Fibroblast of the conjunctiva (primary cell): ENCODE data around the gene JAK1.
"Not testable (repeated sequence)": the region's sequence is repeated elsewhere in the genome, so short reads cannot be mapped to it uniquely, and the experiment has no call there.

Experiments
- DNase-seq: peaks from one replicate; pipeline ENCODE4 v3.0.0-alpha.2; 2010; ENCODE audit warnings: low read depth

The JAK1 gene

DNA sequence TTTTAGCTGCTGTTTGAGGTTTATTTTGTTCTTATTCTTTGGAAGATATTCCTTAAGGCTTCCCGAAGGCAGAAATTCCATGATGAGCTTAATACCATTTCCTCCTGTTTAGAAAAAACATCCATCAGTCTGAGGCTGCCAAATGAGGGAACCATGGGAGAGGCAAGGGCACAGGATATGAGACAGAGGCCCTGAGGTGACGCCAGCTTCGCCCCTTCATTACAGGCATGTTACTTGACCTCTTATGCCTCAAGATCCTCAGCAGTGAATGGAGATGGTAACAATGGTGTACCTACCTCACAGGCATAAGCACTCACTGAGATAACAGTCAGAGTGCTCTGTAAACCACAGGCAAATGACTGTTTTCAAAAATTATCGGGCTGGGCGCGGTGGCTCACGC, 127.9 kb downstream of the JAK1 start:
- no peak for DNase-seq

DNA sequence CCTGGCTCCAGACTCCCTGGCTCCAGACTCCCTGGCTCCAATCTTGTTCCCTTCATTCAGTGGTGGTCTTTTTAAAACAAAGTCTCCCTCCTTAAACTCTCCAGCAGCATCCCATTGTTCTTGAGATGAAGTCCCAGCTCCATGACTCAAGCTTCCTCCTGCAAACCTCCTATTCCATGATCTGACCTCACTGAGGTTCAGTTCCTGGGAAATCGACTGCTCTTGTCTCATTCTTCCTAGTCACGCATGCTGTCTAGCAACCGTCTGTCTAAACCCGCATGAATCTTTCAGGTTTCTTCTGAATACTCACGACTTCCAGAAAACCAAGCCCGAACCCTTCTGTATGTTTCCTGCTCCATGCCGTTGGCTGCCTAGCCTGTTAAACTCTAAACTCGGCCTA, 129.5 kb downstream of the JAK1 start:
- no peak for DNase-seq

DNA sequence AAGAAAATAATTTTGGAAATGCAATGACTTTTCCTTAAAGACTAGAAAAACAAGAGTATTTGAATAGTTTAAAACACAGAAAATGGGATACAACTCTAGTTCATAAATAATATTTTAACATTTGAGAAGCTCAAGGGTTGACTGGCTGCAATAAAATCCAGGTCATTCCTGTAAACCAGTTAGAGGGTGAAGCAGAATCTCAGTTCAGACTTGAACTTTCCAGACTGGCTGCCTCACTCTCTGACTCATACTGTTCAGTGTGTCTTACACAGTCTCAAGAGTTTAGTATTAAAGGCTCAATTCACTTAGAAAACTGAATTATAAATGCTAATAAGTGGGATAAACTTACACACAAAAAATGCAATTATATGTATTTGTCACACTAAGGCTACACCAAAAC, 131.6 kb downstream of the JAK1 start:
- no peak for DNase-seq

DNA sequence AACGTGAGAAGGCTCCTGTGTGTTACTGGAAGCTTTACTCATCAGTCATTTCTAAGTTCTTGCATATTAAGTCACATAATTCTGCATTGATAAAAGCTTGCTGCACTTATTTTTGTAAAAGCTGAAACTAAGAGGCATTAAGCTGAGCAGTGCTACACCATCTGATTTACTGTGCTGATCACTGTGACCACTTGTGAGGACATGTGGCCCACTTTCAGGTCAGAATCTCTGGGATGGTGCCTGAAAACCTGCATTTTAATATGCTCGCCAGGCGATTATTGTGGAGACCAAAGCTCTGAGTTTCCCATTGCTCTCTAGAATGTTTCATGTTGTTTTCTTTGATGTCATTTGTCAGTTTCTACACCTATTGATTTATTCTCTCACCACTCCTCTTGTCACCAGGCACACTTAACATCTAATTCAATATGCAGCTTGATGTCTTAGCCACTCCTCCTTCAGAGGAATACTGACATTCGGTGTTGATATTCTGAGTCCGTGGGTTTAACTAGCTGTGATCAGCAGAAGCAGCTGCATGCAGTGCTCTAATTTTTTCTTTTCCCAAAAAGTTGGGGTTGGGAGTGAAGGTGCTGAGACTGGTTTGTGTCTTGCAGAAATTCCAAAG, 136.2 kb downstream of the JAK1 start:
- DNase-seq: no peak

DNA sequence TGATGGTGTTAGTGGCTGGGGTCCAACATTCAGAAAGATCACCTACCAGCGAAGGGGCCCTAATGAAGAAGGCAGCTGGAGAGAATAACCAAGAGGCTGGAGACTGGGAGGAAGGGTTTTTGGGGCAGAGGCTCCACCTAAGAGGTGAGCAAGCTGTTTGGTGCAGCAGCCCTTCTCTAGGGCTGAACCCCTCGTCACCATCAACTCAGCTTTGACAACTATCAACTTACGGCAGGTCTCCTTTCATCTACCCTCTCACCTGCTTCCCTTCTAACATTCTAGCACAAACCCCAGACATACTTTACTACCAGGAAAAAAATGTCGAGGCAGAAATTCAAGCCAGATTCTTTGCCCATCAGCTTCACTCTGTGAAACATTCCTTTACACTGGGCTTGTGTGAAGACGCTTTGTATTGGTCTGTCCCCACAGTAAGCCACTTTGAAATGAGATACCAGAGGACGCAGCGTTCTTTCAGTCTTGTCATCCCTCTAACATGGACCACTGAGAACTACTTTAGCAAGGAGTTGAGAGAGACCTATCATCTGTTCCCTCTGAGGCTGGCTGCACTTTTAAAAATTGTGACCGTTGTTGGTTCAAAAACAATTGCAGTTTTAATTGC, 136.8 kb downstream of the JAK1 start:
- no peak for DNase-seq

DNA sequence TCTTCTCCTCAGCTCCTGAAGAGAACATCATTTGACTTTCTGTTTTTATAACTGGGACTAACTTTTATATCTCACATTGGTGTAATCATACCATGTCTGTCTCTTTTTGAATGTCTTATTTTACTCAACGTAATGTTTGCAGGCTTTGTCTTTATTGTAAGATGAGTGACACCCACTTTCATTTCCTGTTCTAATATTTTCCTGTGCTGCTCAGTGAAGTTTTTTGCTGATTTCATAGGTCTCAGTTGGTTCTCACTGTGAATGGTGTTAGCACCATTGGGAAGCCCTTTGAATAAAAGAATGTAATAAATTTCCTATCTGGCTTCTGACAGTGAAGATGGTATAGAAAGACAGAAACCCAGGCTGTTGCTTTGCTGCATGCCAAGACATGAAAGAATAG, 137.5 kb downstream of the JAK1 start:
- DNase-seq: no peak

DNA sequence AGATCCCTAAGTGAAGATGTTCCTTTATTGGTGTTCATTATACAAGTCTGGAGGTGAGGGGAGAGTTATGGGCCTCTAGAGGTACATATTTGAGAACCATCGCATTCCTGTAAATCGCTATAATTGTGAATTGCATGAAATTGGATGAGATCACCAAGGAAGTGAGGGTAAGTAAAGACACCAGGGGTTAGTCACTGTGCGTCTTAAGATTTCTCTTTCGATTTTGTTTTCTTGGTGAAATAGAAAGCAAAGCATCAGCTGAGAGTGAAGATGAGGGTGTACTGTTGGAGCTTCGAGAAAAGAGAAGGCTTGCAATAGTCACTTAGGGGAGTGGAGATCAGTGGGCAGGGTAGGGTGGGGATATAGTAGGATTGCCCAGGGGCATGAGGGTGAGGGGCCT, 139.4 kb downstream of the JAK1 start:
- no peak for DNase-seq

DNA sequence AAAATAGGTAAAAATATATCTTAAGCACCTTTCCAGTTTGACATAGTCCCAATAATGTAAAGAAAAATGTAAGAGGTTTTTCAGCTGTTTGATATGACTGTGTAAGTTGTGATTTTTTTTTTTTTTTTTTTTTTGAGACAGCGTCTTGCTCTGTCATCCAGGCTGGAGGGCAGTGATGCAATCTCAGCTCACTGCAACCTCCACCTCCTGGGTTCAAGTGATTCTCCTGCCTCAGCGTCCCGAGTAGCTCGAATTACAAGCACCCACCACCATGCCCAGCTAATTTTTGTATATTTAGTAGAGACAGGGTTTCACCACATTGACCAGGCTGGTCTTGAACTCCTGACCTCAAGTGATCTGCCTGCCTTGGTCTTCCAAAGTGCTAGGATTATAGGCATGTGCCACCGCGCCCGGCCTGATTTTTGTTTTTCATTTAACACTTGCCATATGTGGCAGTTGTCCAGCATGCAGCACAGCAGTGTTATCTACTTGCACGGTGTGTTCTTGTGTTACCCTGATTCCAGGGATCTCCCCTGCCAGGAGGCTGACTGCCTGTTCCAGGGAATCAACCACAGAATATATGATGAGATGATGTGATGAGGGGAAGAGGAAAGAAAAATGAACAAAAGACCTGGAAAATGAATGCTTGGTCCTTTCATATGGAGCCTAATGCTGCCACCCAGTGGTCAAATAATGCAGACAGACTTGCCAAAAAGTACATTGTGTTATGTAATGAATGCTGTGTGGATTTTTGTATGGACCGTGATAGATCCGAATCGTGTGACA, 142.5 kb downstream of the JAK1 start:
- DNase-seq: peak; percentile 76

DNA sequence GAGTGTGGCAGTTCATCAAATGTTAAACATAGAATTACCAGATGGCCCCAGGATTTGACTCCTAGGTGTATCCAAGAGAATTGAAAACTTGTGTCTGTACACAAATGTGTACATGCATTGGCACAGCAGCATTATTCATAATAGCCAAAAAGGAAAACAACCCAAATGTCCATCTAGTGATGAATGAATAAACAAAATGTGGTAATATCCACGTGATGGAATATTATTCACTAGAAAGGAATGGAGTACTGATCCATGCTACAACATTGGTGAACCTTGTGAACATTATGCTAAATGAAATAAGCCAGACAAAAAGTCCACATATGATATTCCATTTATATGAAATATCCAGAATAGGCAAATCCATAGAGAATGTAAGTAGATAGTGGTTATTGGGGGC, 143.7 kb downstream of the JAK1 start:
- no peak for DNase-seq

DNA sequence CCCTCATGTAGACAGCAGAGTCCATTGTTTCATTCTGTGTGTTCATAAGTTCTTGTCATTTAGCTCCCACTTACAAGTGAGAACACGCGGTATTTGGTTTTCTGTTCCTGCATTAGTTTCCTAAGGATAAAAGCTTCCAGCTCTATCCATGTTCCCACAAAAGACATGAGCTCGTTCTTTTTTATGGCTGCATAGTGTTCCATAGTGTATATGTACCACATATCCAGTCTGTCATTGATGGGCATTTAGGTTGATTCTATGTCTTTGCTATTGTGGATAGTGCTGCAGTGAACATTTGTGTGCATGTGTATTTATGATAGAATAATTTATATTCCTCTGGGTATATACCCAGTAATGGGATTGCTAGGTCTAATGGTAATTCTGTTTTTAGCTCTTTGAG, 145.8 kb downstream of the JAK1 start:
- DNase-seq: not testable (repeated sequence)

DNA sequence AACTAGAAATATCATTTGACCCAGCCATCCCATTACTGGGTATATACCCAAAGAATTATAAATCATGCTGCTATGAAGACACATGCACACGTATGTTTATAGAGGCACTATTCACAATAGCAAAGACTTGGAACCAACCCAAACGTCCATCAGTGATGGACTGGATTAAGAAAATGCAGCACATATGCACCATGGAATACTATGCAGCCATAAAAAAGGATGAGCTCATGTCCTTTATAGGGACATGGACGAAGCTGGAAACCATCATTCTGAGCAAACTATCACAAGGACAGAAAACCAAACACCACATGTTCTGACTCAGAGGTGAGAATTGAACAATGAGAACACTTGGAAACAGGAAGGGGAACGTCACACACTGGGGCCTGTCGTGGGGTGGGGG, 149.0 kb downstream of the JAK1 start:
- not testable (repeated sequence) for DNase-seq

DNA sequence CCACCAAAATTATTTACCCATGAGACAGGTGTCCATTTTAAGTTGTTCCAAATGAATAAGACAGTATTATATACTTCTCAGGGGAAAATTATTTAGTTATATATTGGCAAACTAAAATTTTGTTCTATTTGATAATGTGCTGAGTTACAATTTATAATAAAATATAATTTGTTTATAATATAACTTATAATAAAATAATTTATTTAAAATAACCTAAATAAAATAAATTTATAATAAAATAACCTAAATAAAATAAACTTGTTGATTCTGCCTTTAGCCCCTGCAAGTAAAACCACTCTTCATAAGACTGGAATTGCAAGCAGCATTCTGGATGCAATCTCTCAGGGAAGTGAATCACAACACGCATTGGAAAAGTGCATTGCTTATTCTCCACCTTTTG, 151.9 kb downstream of the JAK1 start:
- DNase-seq: no peak

DNA sequence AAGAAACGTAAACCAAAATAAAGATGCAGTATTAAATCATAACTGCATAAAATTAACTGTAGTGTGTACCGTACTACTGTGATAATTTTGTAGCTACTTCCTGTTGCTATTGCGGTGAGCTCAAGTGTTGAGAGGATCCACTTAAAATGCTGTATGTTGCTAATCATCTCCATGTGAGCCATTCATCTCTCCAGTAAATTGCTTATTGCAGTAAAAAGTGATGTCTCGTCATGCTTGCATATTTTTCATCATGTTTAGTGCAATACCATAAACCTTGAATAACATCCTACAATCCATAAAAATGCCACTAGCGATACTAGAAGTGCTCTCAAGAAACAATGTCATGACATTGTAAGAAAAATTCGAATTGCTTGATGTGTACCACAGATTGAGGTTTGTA, 155.2 kb downstream of the JAK1 start:
- DNase-seq: no peak

DNA sequence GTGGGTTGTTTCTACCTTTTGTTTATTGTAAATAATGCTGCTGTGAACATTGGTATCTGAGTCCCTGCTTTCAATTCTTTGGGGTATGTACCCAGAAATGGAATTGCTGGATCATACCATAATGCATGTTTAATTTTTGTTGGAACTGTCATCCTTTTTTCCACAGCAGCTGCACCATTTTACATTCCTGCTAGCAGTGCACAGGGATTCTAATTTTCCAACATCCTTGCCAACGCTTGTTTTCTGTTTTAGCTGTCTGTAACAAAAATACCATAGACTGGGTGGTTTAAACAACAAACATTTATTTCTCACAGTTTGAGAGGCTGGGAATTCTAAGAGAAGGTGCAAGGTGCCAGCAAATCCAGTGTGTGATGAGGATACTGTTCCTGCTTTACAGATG, 156.3 kb downstream of the JAK1 start:
- DNase-seq: no peak

DNA sequence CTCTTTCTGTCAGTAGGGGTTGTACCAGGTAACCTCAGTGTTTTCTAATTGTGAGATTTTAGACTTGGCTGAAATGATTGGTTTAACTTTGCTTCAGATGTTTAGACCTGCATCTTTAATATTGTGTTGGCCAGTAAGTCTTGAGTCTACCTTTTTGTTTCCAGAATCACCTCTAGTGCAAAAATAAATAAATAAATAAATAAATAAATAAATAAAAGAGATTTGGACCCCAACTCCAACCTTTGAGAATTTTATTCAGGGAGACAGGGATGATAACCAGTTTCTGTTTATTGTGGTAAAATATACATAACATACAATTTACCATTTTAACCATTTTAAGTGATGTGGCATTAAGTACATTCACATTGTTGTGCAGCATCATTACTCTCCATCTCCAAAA, 157.0 kb downstream of the JAK1 start:
- no peak for DNase-seq

DNA sequence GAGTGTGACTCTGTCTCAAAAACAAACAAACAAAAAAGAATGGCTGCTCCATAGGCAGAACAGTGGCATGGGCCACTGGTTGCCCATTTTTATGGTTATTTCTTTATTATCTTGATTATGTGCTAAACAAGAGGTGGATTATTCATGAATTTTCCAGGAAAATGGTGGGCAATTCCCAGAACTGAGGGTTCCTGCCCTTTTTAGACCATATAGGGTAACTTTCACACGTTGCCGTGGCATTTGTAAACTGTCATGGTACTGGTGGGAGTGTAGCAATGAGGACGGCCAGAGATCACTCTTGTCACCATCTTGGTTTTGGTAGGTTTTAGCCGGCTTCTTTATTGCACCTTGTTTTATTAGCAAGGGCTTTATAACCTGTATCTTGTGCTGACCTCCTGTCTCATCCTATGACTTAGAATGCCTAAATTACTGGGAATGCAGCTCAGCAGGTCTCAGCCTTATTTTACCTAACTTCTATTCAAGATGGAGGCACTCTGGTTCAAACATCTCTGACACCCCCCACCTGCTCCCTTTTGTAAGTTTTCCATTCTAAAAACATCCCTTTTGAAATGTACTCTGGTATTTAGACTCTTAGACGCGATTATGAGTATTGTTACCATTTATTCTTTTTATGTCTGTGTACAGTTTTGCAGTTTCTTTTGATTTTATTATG, 164.4 kb downstream of the JAK1 start:
- DNase-seq: no peak

DNA sequence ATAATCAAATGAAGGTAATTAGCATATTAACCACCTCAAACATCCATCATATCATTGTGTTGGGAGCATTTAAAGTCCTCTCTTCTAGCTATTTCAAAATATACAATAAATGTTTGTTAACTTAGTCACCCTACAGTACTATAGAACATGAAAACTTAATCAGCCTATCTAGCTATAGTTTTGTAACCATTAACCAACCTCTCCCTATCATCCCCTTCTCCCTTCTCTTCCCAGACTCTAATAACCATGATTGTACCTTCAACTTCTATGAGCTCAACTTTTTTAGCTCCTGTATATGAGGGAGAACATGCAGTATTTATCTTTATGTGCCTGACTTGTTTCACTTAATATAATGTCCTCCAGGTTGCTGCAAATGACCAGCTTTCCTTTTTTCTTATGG, 167.5 kb downstream of the JAK1 start:
- DNase-seq: no peak

DNA sequence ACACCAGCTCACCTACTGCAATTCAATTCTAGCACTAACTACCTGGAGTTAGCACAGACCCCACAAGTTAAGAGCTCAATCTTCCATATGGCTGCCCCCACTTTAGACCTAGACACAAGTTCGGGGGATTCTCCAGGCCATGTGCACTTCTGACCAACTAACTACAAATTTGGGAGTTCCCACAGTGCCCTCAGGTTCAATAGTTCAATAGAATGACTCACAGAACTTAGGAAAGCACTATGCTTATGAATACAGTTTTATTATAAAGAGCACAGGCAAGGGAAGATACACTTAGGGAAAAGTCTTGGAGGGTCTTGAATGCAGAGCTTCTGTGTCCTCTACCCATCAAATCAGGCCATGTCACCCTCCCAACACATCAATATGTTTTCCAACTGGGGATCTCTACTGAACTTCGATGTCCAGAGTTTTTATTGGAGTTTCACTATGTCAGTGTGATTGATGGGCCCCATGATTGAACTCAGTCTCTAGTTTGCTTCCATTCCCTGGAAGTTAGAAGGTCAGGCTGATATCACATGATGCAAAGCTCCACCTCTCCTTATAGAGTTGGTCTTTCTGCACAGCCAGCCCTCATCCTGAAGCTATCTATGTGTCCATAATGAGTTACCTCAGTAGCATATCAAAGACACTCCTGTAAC, 175.4 kb downstream of the JAK1 start:
- DNase-seq: no peak
